Measurements from ENCODE around the gene MKRN2OS.

MKRN2OS gene

GRCh38 chr3:12508291-12508700 lies 37.0 kb downstream of the MKRN2OS start:
- Histone ChIP-seq H3K36me3 (ENCODE audit: insufficient read depth) (no peaks in the 10 kb centered on the region), H4K20me1 (ENCODE audit: insufficient read depth) (no peaks in the 10 kb centered on the region), H3K27ac (no peak overlapping the region), H3K27me3 (ENCODE audit: insufficient read depth, low read depth) (no peaks in the 10 kb centered on the region), H3K4me3 (IDR thresholded peaks at IDR 0.05; ENCODE audit: insufficient read depth, low read depth, low read length) (no peak overlapping the region), H3K9ac (no peak overlapping the region), H3K79me2 (ENCODE audit: insufficient read depth, low read depth) (no peaks in the 10 kb centered on the region), H3K4me1 (ENCODE audit: low read depth, poor library complexity, severe bottlenecking) (no peaks in the 10 kb centered on the region), H2AFZ (ENCODE audit: low read depth) (no peak overlapping the region), H3K4me2 (no peak overlapping the region)
- TF ChIP-seq CTCF (conservative IDR thresholded peaks at IDR 0.05; ENCODE audit: low read depth, low read length), result no peak

GRCh38 chr3:12507591-12508281 lies 37.6 kb downstream of the MKRN2OS start:
- H2AFZ ChIP-seq (ENCODE audit: low read depth), result no peak overlapping the region
- no peaks in the 10 kb centered on the region for H3K79me2 ChIP-seq (ENCODE audit: insufficient read depth, low read depth)
- H4K20me1 ChIP-seq (ENCODE audit: insufficient read depth), result no peaks in the 10 kb centered on the region

GRCh38 chr3:12506201-12506709 lies 39.0 kb downstream of the MKRN2OS start:
- Histone ChIP-seq H4K20me1 (ENCODE audit: insufficient read depth) (no peaks in the 10 kb centered on the region), H3K79me2 (ENCODE audit: insufficient read depth, low read depth) (no peaks in the 10 kb centered on the region), H3K27me3 (ENCODE audit: insufficient read depth, low read depth) (no peaks in the 10 kb centered on the region), H2AFZ (ENCODE audit: low read depth) (no peak overlapping the region), H3K4me1 (ENCODE audit: low read depth, poor library complexity, severe bottlenecking) (no peaks in the 10 kb centered on the region), H3K4me2 (no peak overlapping the region), H3K9ac (no peak overlapping the region), H3K4me3 (IDR thresholded peaks at IDR 0.05; ENCODE audit: insufficient read depth, low read depth, low read length) (no peak overlapping the region), H3K27ac (no peak overlapping the region), H3K36me3 (ENCODE audit: insufficient read depth) (no peaks in the 10 kb centered on the region)
- no peak for TF ChIP-seq CTCF (conservative IDR thresholded peaks at IDR 0.05; ENCODE audit: low read depth, low read length)

More at GRCh38 chr3:12507591-12508281, 37.6 kb downstream of the MKRN2OS start:
- Histone ChIP-seq H3K4me2 (no peak overlapping the region), H3K27me3 (ENCODE audit: insufficient read depth, low read depth) (no peaks in the 10 kb centered on the region), H3K36me3 (ENCODE audit: insufficient read depth) (no peaks in the 10 kb centered on the region), H3K4me3 (IDR thresholded peaks at IDR 0.05; ENCODE audit: insufficient read depth, low read depth, low read length) (no peak overlapping the region), H3K27ac (no peak overlapping the region), H3K9ac (no peak overlapping the region), H3K4me1 (ENCODE audit: low read depth, poor library complexity, severe bottlenecking) (no peaks in the 10 kb centered on the region)
- TF ChIP-seq CTCF (conservative IDR thresholded peaks at IDR 0.05; ENCODE audit: low read depth, low read length), result no peak

GRCh38 chr3:12503126-12503957 lies 42.0 kb downstream of the MKRN2OS start:
- no peak for TF ChIP-seq CTCF (conservative IDR thresholded peaks at IDR 0.05; ENCODE audit: low read depth, low read length)
- H3K27me3 ChIP-seq (ENCODE audit: insufficient read depth, low read depth), result no peaks in the 10 kb centered on the region
- H3K27ac ChIP-seq, result no peak overlapping the region
- no peaks in the 10 kb centered on the region for H3K36me3 ChIP-seq (ENCODE audit: insufficient read depth)
- no peaks in the 10 kb centered on the region for H3K79me2 ChIP-seq (ENCODE audit: insufficient read depth, low read depth)
- no peak overlapping the region for H3K9ac ChIP-seq
- H3K4me2 ChIP-seq, result no peak overlapping the region
- H2AFZ ChIP-seq (ENCODE audit: low read depth), result no peak overlapping the region
- H3K4me1 ChIP-seq (ENCODE audit: low read depth, poor library complexity, severe bottlenecking), result no peaks in the 10 kb centered on the region
- no peaks in the 10 kb centered on the region for H4K20me1 ChIP-seq (ENCODE audit: insufficient read depth)
- H3K4me3 ChIP-seq (IDR thresholded peaks at IDR 0.05; ENCODE audit: insufficient read depth, low read depth, low read length), result no peak overlapping the region
